GM18499 (cell line): Measurements from ENCODE around the gene NCSTN.

Source experiments
- ATAC-seq: cut with Tn5 transposase; IDR thresholded peaks from one replicate; pipeline ENCODE4 v1.9.1; 2021; ENCODE audit warnings: moderate number of reproducible peaks; ENCODE audit not compliant: insufficient read depth, unreplicated experiment

The NCSTN gene

DNA sequence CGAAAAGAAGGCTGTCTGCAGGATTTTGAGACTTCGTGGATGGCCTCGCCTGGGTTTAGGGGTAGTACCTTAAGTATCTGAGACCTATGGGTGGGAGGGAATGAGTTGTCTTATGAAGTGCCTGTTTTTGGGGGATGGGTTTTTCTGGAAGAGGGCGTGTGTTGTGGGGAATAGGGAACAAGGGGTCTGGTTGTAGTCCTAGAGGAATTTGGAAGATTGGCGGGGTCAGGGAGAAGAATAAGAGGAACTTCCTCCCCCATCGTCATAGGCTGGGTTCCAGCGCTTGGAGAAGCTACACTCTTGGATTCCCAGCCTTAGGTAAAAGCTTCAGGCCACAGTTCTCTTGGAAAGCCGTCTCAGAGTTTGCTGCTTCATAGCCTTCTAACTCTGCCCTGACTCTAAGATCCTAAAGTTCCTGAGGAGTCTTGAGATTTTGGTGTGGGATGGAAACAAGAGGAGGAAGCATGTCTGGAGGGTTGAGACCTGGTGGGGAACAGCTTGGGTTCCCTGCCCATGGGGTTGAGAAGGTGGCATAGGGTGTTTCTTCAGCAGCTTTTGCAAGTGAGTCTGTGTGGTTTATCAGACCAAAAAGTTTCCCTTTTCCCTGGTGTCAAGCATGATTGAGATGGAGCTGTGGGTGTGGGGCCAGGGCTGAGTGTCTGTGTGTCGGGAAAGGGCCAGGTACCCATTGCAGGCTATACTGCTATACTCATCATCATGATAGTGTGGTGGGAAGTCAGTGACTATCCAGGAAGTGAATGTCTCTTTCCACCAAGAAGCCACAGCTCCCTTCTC lies 59.0 kb downstream of the NCSTN start:
- ATAC-seq: no peak

DNA sequence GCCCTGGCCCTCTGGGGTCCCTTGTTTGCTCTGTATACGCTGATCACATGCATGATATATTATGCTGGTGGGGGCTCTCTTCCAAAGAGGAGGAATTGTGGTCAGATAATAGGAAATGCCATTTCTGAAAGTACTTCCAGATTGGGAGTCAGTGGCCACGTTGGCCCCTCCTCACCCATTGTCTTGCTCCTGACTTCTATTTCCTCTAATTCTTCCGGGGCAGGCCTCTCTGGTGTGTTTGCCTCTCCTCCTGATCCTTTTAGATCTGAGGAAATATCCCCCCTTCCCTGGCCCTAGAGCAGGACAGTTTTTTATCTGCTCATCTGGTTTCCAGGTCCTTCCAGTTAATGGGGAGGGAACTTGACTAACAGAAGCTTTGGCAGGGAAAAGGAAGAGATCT lies 60.1 kb downstream of the NCSTN start:
- no peak for ATAC-seq

DNA sequence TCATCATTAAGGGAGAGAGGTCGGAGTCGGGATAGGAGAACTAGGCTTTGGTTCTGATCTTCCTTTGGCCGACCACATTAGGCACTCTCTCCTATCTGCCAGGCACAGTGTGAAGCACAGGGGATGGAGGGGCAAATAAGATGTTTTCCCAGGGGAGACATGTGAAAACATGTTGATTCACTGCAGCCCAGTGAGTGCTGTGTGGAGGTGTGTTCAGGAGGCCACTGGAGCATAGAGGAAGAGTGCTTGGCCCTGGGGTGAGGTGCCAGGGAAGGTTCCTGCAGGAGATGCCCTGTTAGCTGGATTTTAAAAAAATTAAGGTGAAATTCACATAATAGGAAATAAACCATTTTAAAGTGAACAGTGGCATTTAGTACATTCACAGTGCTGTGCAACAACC lies 60.9 kb downstream of the NCSTN start:
- no peak for ATAC-seq

DNA sequence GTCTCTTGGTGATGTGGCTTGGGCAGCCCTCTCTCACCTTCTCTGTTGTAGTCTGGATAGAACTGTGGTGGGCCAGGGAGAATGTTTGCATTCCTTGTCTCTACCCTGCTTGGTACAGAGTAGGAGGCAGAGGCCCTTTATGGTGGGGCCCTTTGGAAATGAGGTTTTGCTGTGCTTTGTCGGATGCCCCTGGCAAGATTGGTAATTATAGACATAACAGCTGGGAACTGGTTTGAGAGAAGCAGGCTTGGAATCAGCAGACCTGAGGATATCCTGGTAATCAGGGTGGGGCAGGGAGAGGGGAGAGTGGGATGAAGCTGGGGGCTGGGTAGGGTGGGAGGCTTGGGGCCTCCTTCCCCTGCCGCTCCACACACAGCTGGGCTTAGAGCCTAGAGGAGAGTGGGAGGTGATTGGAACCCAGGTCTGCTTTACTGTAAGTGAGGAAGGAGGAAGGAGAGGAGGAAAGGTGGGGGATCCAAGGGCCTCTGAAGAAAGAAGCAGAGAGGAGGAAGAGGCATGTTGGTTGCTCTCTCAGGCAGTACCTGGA lies 62.2 kb downstream of the NCSTN start:
- ATAC-seq: no peak

DNA sequence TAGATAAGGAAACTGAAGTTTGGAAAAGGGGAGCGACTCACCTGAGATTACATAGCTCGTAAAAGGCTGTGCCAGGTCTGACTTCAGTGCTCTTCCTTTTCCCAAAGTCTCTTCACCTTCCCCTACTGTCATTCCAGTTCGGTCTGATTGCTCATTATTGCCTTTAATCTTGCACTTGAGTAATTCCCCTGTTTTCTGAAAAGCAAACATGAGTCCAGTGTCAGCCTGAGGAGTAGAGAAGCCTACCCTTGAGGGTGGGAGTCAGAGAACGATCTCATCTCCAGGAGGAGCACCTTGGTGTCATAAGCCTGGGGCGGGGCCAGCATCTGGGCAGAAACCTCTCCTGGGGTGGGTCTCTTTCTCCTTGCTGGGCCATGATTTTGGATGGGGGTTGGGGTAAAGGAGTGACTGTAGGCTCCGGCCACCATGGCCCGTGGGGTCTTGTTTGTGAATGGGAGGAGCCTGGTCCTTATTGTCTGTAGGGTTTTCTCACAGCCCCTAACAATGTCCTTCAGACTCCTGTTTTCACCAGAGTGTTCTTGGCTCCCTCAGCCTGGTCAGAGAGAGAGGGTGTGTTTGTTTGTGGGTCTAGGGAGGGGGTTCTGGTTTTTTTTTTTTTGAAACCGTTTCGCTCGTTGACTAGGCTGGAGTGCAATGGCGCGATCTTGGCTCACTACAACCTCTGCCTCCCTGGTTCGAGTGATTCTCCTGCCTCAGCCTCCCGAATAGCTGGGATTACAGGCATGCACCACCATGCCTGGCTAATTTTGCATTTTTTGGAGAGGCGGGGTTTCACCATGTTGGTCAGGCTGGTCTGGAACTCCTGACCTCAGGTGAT lies 63.2 kb downstream of the NCSTN start:
- no peak for ATAC-seq

DNA sequence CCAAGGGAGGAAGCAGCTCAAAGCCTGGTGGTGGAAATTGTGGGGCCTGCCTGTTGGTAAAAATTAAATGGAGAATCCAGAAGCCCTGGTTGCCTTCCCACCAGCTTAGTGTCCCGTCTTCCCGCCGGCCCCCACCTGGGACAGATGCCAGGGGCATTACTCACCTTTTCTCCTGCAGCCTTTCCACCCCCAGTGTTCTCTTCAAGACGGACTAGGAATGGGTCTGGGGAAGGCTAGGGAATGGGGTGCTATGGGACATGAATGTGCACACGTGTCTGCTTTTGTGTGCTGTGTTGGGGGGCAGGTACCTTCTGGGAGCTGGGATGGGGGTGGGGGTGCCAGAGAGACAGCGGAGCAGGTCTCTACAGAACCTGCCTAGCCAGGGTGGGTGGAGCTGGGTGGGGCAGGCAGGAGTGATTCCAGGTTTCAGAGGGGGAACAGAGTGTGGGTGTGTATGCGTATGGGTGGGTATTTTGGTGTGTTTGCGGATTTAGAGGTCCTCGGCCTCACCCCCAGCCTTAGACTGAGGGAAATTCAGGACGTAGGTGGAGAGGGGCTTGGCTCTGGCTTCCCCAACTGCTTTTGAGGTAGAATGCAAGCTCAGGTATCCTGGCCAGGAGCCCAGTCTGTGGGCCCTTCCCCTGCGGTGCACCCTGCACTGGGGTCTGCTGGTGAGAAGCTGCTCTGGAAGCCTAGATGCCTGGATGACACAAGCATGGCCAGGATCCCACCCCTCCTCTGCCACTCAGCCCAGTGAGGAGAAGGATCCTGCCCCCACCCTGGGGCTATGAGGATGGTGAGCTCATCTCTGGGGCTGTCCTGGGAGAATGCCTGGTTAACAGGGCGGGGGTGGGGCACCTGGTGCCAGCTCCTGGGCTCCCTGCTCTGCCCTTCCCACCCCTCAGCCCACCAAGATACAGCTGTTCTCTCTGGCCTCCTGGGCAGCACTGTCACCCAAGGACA lies 64.9 kb downstream of the NCSTN start:
- no peak for ATAC-seq
